Gastrocnemius medialis (tissue), 4 donors: Measurements from ENCODE around the gene ACP7. TPM values are rescaled to one million over a fixed set of nuclear protein-coding genes. Genes with fewer than 3 reads are reported as not detected.

Source experiments
- ATAC-seq, 2 donors: fragments of 150-250 bp; one replicate each; pipeline ENCODE4 v1.9.1; 2016
- DNase-seq, 2 donors: peaks; one replicate each; pipeline ENCODE4 v3.0.0-alpha.2; 2019
- H3K27ac ChIP-seq, 4 donors: fragments of 200-600 bp; sonication (generic); 1 replicate in 1 of 4; 2 replicates in 3 of 4; pipeline ENCODE4 v1.5.1; 2016 to 2018; ENCODE audit warnings: mild to moderate bottlenecking in 2 of 4, moderate library complexity in 1 of 4
- H3K27me3 ChIP-seq, 3 donors: fragments of 200-600 bp; sonication (generic) in 2 of 3; 1 replicate in 1 of 3; 2 replicates in 2 of 3; pipeline versions ENCODE4 v1.5.1 to v1.6.0; 2016 to 2019; ENCODE audit warnings: mild to moderate bottlenecking in 1 of 3, moderate library complexity in 1 of 3
- H3K36me3 ChIP-seq, 2 donors: fragments of 200-600 bp; sonication (generic) in 1 of 2; one replicate each; pipeline ENCODE4 v1.5.1; 2017 to 2018
- H3K4me1 ChIP-seq, 2 donors: fragments of 200-600 bp; sonication (generic) in 1 of 2; one replicate each; pipeline ENCODE4 v1.5.1; 2016 to 2017; ENCODE audit warnings: mild to moderate bottlenecking in 2 of 2
- H3K4me3 ChIP-seq, 4 donors: fragments of 200-600 bp; sonication (generic) in 3 of 4; 1 replicate in 1 of 4; 2 replicates in 3 of 4; pipeline ENCODE4 v1.5.1; 2016 to 2019; ENCODE audit warnings: mild to moderate bottlenecking in 2 of 4
- H3K9me3 ChIP-seq, 3 donors: fragments of 200-600 bp; sonication (generic) in 2 of 3; 1 replicate in 1 of 3; 2 replicates in 2 of 3; pipeline ENCODE4 v1.5.1; 2016 to 2019
- POLR2A ChIP-seq, 2 donors: fragments of 450-650 bp; IDR thresholded peaks; one replicate each; pipeline ENCODE4 v1.6.1; 2017; ENCODE audit warnings: antibody characterized with exemption in 2 of 2, mild to moderate bottlenecking in 2 of 2, moderate library complexity in 2 of 2
- in situ Hi-C, 4 donors: fragments of 200-750 bp; cut with MboI; loops; one replicate each; pipeline versions ENCODE4 v1.15.0 to v1.8.0; 2017; ENCODE audit warnings: low sequenced_read_pairs in 4 of 4
- intact Hi-C: fragments of 100-400 bp; cut with DNase I; formaldehyde crosslinking; loops from one replicate; pipeline ENCODE4 v1.15.1; 2023; ENCODE audit warnings: low total_unique reads
- total RNA-seq, 4 donors: library from RNA; depleted of rRNA; stranded (reverse); fragments of >200 nt; gene quantifications; one replicate each; pipeline versions ENCODE4 v1.1.0 to v1.2.3, GENCODE V29; 2016
- TF ChIP-seq, protein P1 (sequence below), 5 experiments: fragments of 450-650 bp in 3 of 5; fragments of 200-600 bp in 2 of 5; sonication (generic) in 2 of 5; IDR thresholded peaks in 4 of 5; conservative IDR thresholded peaks in 1 of 5; 1 replicate in 4 of 5; 2 replicates in 1 of 5; pipeline ENCODE4 v1.5.1; 2016 to 2019; ENCODE audit warnings: antibody characterized with exemption in 5 of 5, mild to moderate bottlenecking in 3 of 5, moderate library complexity in 3 of 5

The ACP7 gene
- total RNA-seq, 4 donors from 2014 or later: not detected

DNA sequence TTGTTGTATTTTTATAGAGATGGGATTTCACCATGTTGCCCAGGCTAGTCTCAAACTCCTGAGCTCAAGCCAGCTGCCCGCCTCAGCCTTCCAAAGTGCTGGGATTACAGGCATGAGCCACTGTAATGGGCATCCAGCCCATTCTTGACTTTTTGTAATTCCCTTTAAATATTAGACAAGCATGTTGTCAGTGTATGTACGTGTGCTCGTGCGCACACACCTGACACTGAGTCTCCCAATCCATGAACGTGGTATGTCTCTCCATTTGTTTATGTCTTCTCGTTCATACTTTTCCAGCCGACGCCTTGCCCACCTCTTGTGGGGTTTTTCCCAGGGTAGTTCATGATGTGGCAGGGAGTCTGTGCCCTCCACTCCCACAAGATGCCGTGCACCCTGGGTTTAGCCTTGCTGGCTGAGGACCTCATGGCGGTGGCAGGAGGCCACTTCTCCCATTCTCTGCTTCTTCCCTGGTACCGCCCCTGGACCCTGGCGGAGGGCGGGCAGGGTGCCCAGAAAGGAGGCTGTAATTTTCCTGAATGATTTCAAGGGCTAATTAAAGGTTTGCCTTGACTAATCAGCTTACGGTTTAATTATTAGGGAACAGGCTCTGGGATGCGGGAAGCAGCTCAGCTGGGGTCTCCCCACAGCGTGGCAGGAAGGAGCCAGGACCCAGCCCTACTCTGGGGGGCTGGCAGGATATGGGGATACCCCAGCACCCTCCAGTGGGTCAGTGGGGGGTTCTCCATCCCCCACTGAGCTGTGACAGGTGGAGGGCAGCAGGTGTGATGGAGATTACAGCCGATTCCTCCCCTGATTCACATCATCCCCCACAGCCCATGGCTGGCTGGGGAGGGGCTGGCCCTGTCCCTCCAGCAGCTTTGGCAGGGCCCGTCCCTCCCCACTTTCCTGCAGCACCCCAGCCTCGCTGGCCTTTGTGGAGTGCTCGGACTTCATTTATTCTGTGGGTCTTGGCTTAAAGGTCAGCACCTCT lies 54.3 kb downstream of the ACP7 start:
- Histone ChIP-seq H3K27ac (no peak overlapping the region), H3K36me3 (no peaks in the 10 kb centered on the region), H3K4me3 (no peak overlapping the region), H3K9me3 (no peaks in the 10 kb centered on the region), H3K4me1 (no peaks in the 10 kb centered on the region), H3K27me3 (no peaks in the 10 kb centered on the region)
- in situ Hi-C loops: no loop called here
- no peak for ATAC-seq
- intact Hi-C loops: no loop called here
- no peak for TF ChIP-seq POLR2A (IDR thresholded peaks at IDR 0.05)
- TF ChIP-seq, protein P1, sequence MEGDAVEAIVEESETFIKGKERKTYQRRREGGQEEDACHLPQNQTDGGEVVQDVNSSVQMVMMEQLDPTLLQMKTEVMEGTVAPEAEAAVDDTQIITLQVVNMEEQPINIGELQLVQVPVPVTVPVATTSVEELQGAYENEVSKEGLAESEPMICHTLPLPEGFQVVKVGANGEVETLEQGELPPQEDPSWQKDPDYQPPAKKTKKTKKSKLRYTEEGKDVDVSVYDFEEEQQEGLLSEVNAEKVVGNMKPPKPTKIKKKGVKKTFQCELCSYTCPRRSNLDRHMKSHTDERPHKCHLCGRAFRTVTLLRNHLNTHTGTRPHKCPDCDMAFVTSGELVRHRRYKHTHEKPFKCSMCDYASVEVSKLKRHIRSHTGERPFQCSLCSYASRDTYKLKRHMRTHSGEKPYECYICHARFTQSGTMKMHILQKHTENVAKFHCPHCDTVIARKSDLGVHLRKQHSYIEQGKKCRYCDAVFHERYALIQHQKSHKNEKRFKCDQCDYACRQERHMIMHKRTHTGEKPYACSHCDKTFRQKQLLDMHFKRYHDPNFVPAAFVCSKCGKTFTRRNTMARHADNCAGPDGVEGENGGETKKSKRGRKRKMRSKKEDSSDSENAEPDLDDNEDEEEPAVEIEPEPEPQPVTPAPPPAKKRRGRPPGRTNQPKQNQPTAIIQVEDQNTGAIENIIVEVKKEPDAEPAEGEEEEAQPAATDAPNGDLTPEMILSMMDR (IDR thresholded peaks at IDR 0.05 in 4 of 5, conservative IDR thresholded peaks at IDR 0.05 in 1 of 5): no peak
- no peak for DNase-seq

DNA sequence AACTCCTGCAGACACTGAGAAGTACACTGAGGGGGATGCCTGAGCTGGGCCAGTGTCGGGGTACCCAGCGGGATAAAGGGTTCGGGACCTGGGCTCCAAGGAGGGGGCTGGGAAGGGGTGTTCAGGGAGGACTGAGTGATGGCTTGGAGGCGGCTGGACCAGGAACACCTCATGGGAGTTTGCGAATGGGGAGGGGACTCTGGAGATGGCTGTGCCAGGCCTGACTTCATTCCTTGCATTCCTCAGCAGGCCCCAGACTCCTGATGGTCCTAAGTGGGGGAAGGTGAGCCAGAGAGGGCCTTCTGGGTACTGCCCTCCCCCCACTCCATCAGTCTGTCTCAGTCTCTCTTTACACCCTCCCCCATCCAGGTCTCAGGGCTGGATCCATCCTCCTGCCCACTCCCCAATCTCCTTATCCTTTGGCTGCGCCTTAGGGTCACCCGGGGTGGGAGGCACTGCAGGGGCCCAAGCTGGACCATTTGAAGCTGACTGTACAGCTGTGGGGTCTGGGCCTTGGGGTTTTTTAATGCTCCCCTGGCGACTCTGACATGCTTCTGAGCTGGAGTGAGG lies 55.2 kb downstream of the ACP7 start:
- ATAC-seq: no peak
- DNase-seq: no peak
- Histone ChIP-seq H3K36me3 (no peaks in the 10 kb centered on the region), H3K4me3 (no peak overlapping the region), H3K4me1 (peaks cover 0 to 3% of the 10 kb centered on the region in 2 donors), H3K27me3 (no peaks in the 10 kb centered on the region), H3K9me3 (no peaks in the 10 kb centered on the region), H3K27ac (no peak overlapping the region)
- intact Hi-C loops (no loop called here), in situ Hi-C loops (no loop called here)
- TF ChIP-seq, protein P1 (IDR thresholded peaks at IDR 0.05 in 4 of 5, conservative IDR thresholded peaks at IDR 0.05 in 1 of 5): no peak
- no peak for TF ChIP-seq POLR2A (IDR thresholded peaks at IDR 0.05)

DNA sequence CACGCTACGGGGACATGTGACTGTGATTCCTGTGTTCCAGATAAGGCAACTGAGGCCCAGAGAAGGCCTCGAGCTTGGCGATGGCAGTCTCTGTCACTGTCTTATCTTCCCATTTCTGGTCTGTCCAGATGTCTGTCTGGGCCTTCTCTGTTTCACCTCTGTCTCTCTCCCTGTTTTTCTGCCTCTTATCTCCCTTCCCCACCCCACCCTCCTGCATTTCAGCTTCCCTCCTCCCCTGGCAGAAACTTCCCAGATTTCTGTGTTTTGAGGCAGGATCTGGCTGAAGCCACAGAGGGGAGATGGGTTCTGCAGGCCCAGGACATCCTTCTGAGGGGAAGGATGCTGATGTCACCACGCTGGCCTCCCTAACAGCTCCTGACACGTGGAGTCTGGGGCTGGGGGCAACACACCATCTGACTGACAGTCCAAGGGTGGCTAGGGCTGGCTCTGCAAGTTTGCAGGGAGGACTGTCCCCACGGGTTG lies 55.8 kb downstream of the ACP7 start:
- intact Hi-C loops: no loop called here
- peaks cover 0 to 5% of the 10 kb centered on the region in 2 donors for H3K4me1 ChIP-seq
- no peak for DNase-seq

DNA sequence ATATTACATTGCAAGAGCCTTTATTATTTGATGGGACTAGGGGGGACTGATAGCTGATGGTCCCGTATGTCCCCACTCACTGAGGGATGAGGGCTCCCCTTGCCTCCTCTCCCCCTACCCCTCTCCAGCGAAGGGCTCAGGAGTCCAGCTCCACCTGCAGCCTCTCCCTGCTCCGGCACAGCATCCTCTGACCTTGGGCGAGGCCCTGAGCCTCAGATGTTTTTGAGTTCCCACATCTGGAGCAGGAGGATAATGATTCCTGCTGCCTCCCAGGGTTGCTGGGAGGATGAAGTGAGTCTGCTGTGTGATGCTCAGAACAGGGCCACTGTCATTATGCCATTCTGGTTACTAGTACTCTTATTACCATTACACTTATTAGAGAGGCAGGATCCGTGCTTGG lies 56.4 kb downstream of the ACP7 start:
- H3K4me3 ChIP-seq: no peak overlapping the region
- DNase-seq (no peak), ATAC-seq (no peak)
- no peak for TF ChIP-seq POLR2A (IDR thresholded peaks at IDR 0.05)
- TF ChIP-seq, protein P1 (IDR thresholded peaks at IDR 0.05 in 4 of 5, conservative IDR thresholded peaks at IDR 0.05 in 1 of 5): no peak
- no peaks in the 10 kb centered on the region for H3K27me3 ChIP-seq
- no peak overlapping the region for H3K27ac ChIP-seq
- H3K36me3 ChIP-seq: no peaks in the 10 kb centered on the region
- peaks cover 0 to 5% of the 10 kb centered on the region in 2 donors for H3K4me1 ChIP-seq
- intact Hi-C loops (no loop called here), in situ Hi-C loops (no loop called here)
- H3K9me3 ChIP-seq: no peaks in the 10 kb centered on the region

More for the DNA sequence above, 55.8 kb downstream of the ACP7 start:
- no peaks in the 10 kb centered on the region for H3K27me3 ChIP-seq
- H3K36me3 ChIP-seq: no peaks in the 10 kb centered on the region
- no peaks in the 10 kb centered on the region for H3K9me3 ChIP-seq
- H3K4me3 ChIP-seq: no peak overlapping the region
- ATAC-seq: no peak
- no peak for TF ChIP-seq POLR2A (IDR thresholded peaks at IDR 0.05)
- TF ChIP-seq, protein P1 (IDR thresholded peaks at IDR 0.05 in 4 of 5, conservative IDR thresholded peaks at IDR 0.05 in 1 of 5): no peak
- H3K27ac ChIP-seq: no peak overlapping the region
- in situ Hi-C loops: no loop called here
